ENCODE data around the gene P2RY12. TPM values are rescaled to one million over a fixed set of nuclear protein-coding genes. Genes with fewer than 3 reads are reported as not detected.

P2RY12 gene
- total and polyA plus RNA-seq, 9 donors: 0.23 to 1.4 (median 0.94) TPM

- no peaks in the 10 kb centered on the region for H3K27me3 ChIP-seq (ENCODE audit: control insufficient read depth, insufficient read depth, low read length)
- no peak overlapping the region for H3K4me3 ChIP-seq (ENCODE audit: low read length)
- H3K4me1 ChIP-seq (ENCODE audit: control insufficient read depth, insufficient read depth, low read length): no peaks in the 10 kb centered on the region
- no peaks in the 10 kb centered on the region for H3K9me3 ChIP-seq (replicated peaks; ENCODE audit: control insufficient read depth, low read depth, low read length)
- no CpG with 5 or more reads among the region's 6 CpGs for WGBS (ENCODE audit: insufficient coverage)
- no peaks in the 10 kb centered on the region for H3K36me3 ChIP-seq (ENCODE audit: control insufficient read depth, insufficient read depth, low read length)
- no peak overlapping the region for H3K27ac ChIP-seq (ENCODE audit: low read length)
- no peak for DNase-seq
Observed at GRCh38 chr3:151419806-151420205, 35.3 kb upstream of the P2RY12 start.

GRCh38 chr3:151415289-151415688 is 30.7 kb upstream of the P2RY12 start:
- no peak overlapping the region for H3K27ac ChIP-seq (ENCODE audit: low read length)
- 86% methylated on average over 1 of the region's 1 CpG for WGBS (ENCODE audit: insufficient coverage)
- no peaks in the 10 kb centered on the region for H3K36me3 ChIP-seq (ENCODE audit: control insufficient read depth, insufficient read depth, low read length)
- H3K9me3 ChIP-seq (replicated peaks; ENCODE audit: control insufficient read depth, low read depth, low read length): no peaks in the 10 kb centered on the region
- DNase-seq: no peak
- H3K4me3 ChIP-seq (ENCODE audit: low read length): no peak overlapping the region
- no peaks in the 10 kb centered on the region for H3K4me1 ChIP-seq (ENCODE audit: control insufficient read depth, insufficient read depth, low read length)
- H3K27me3 ChIP-seq (ENCODE audit: control insufficient read depth, insufficient read depth, low read length): no peaks in the 10 kb centered on the region

- H3K36me3 ChIP-seq (ENCODE audit: control insufficient read depth, insufficient read depth, low read length): no peaks in the 10 kb centered on the region
- DNase-seq: no peak
- H3K27ac ChIP-seq (ENCODE audit: low read length): no peak overlapping the region
- no peak overlapping the region for H3K4me3 ChIP-seq (ENCODE audit: low read length)
- 100% methylated on average over 1 of the region's 5 CpGs for whole genome bisulfite sequencing (ENCODE audit: insufficient coverage)
- no peaks in the 10 kb centered on the region for H3K4me1 ChIP-seq (ENCODE audit: control insufficient read depth, insufficient read depth, low read length)
- H3K9me3 ChIP-seq (replicated peaks; ENCODE audit: control insufficient read depth, low read depth, low read length): no peaks in the 10 kb centered on the region
- H3K27me3 ChIP-seq (ENCODE audit: control insufficient read depth, insufficient read depth, low read length): no peaks in the 10 kb centered on the region
Observed at GRCh38 chr3:151412989-151413388, 28.4 kb upstream of the P2RY12 start.

GRCh38 chr3:151410891-151411559 is 26.5 kb upstream of the P2RY12 start:
- Histone ChIP-seq H3K4me1 (ENCODE audit: control insufficient read depth, insufficient read depth, low read length) (no peaks in the 10 kb centered on the region), H3K9me3 (replicated peaks; ENCODE audit: control insufficient read depth, low read depth, low read length) (no peaks in the 10 kb centered on the region), H3K36me3 (ENCODE audit: control insufficient read depth, insufficient read depth, low read length) (no peaks in the 10 kb centered on the region), H3K4me3 (ENCODE audit: low read length) (no peak overlapping the region), H3K27ac (ENCODE audit: low read length) (no peak overlapping the region), H3K27me3 (ENCODE audit: control insufficient read depth, insufficient read depth, low read length) (no peaks in the 10 kb centered on the region)
- no peak for DNase-seq
- 41% methylated on average over 4 of the region's 9 CpGs for WGBS (ENCODE audit: insufficient coverage)

GRCh38 chr3:151407928-151408327 is 23.4 kb upstream of the P2RY12 start:
- Histone ChIP-seq H3K27me3 (ENCODE audit: control insufficient read depth, insufficient read depth, low read length) (no peaks in the 10 kb centered on the region), H3K36me3 (ENCODE audit: control insufficient read depth, insufficient read depth, low read length) (no peaks in the 10 kb centered on the region), H3K9me3 (replicated peaks; ENCODE audit: control insufficient read depth, low read depth, low read length) (no peaks in the 10 kb centered on the region), H3K4me1 (ENCODE audit: control insufficient read depth, insufficient read depth, low read length) (no peaks in the 10 kb centered on the region), H3K4me3 (ENCODE audit: low read length) (no peak overlapping the region), H3K27ac (ENCODE audit: low read length) (no peak overlapping the region)
- WGBS (ENCODE audit: insufficient coverage): no CpG with 5 or more reads among the region's 2 CpGs
- no peak for DNase-seq

GRCh38 chr3:151404316-151404715 is 19.8 kb upstream of the P2RY12 start:
- H3K4me3 ChIP-seq (ENCODE audit: low read length): no peak overlapping the region
- H3K27ac ChIP-seq (ENCODE audit: low read length): no peak overlapping the region
- no peaks in the 10 kb centered on the region for H3K4me1 ChIP-seq (ENCODE audit: control insufficient read depth, insufficient read depth, low read length)
- no peak for DNase-seq
- no peaks in the 10 kb centered on the region for H3K9me3 ChIP-seq (replicated peaks; ENCODE audit: control insufficient read depth, low read depth, low read length)
- no peaks in the 10 kb centered on the region for H3K36me3 ChIP-seq (ENCODE audit: control insufficient read depth, insufficient read depth, low read length)
- no peaks in the 10 kb centered on the region for H3K27me3 ChIP-seq (ENCODE audit: control insufficient read depth, insufficient read depth, low read length)
- WGBS (ENCODE audit: insufficient coverage): no CpG with 5 or more reads among the region's 1 CpG

- H3K9me3 ChIP-seq (replicated peaks; ENCODE audit: control insufficient read depth, low read depth, low read length): no peaks in the 10 kb centered on the region
- no peak for DNase-seq
- H3K27ac ChIP-seq (ENCODE audit: low read length): no peak overlapping the region
- H3K4me3 ChIP-seq (ENCODE audit: low read length): no peak overlapping the region
- WGBS (ENCODE audit: insufficient coverage): 67% methylated on average over 1 of the region's 2 CpGs
- no peaks in the 10 kb centered on the region for H3K4me1 ChIP-seq (ENCODE audit: control insufficient read depth, insufficient read depth, low read length)
- H3K27me3 ChIP-seq (ENCODE audit: control insufficient read depth, insufficient read depth, low read length): no peaks in the 10 kb centered on the region
- no peaks in the 10 kb centered on the region for H3K36me3 ChIP-seq (ENCODE audit: control insufficient read depth, insufficient read depth, low read length)
Observed at GRCh38 chr3:151403246-151403645, 18.7 kb upstream of the P2RY12 start.

GRCh38 chr3:151402349-151402748 is 17.8 kb upstream of the P2RY12 start:
- no peaks in the 10 kb centered on the region for H3K36me3 ChIP-seq (ENCODE audit: control insufficient read depth, insufficient read depth, low read length)
- H3K27ac ChIP-seq (ENCODE audit: low read length): no peak overlapping the region
- H3K4me3 ChIP-seq (ENCODE audit: low read length): no peak overlapping the region
- no peaks in the 10 kb centered on the region for H3K27me3 ChIP-seq (ENCODE audit: control insufficient read depth, insufficient read depth, low read length)
- no peaks in the 10 kb centered on the region for H3K9me3 ChIP-seq (replicated peaks; ENCODE audit: control insufficient read depth, low read depth, low read length)
- WGBS (ENCODE audit: insufficient coverage): no CpG with 5 or more reads among the region's 3 CpGs
- no peaks in the 10 kb centered on the region for H3K4me1 ChIP-seq (ENCODE audit: control insufficient read depth, insufficient read depth, low read length)
- no peak for DNase-seq

GRCh38 chr3:151400341-151400740 is 15.8 kb upstream of the P2RY12 start:
- H3K4me1 ChIP-seq (ENCODE audit: control insufficient read depth, insufficient read depth, low read length): no peaks in the 10 kb centered on the region
- no peaks in the 10 kb centered on the region for H3K27me3 ChIP-seq (ENCODE audit: control insufficient read depth, insufficient read depth, low read length)
- H3K27ac ChIP-seq (ENCODE audit: low read length): no peak overlapping the region
- no peak for DNase-seq
- no peaks in the 10 kb centered on the region for H3K9me3 ChIP-seq (replicated peaks; ENCODE audit: control insufficient read depth, low read depth, low read length)
- H3K36me3 ChIP-seq (ENCODE audit: control insufficient read depth, insufficient read depth, low read length): no peaks in the 10 kb centered on the region
- H3K4me3 ChIP-seq (ENCODE audit: low read length): no peak overlapping the region
- WGBS (ENCODE audit: insufficient coverage): 96% methylated on average over 3 of the region's 4 CpGs

- H3K27me3 ChIP-seq (ENCODE audit: control insufficient read depth, insufficient read depth, low read length): no peaks in the 10 kb centered on the region
- DNase-seq: no peak
- no peak overlapping the region for H3K4me3 ChIP-seq (ENCODE audit: low read length)
- H3K36me3 ChIP-seq (ENCODE audit: control insufficient read depth, insufficient read depth, low read length): no peaks in the 10 kb centered on the region
- no peaks in the 10 kb centered on the region for H3K4me1 ChIP-seq (ENCODE audit: control insufficient read depth, insufficient read depth, low read length)
- no peaks in the 10 kb centered on the region for H3K9me3 ChIP-seq (replicated peaks; ENCODE audit: control insufficient read depth, low read depth, low read length)
- no CpG with 5 or more reads among the region's 5 CpGs for WGBS (ENCODE audit: insufficient coverage)
- H3K27ac ChIP-seq (ENCODE audit: low read length): no peak overlapping the region
Observed at GRCh38 chr3:151398895-151399294, 14.3 kb upstream of the P2RY12 start.

- WGBS (ENCODE audit: insufficient coverage): no CpG with 5 or more reads among the region's 3 CpGs
- H3K4me3 ChIP-seq (ENCODE audit: low read length): no peak overlapping the region
- H3K9me3 ChIP-seq (replicated peaks; ENCODE audit: control insufficient read depth, low read depth, low read length): no peaks in the 10 kb centered on the region
- no peaks in the 10 kb centered on the region for H3K27me3 ChIP-seq (ENCODE audit: control insufficient read depth, insufficient read depth, low read length)
- no peak overlapping the region for H3K27ac ChIP-seq (ENCODE audit: low read length)
- DNase-seq: no peak
- no peaks in the 10 kb centered on the region for H3K36me3 ChIP-seq (ENCODE audit: control insufficient read depth, insufficient read depth, low read length)
- no peaks in the 10 kb centered on the region for H3K4me1 ChIP-seq (ENCODE audit: control insufficient read depth, insufficient read depth, low read length)
Observed at GRCh38 chr3:151395806-151396205, 11.3 kb upstream of the P2RY12 start.

Measured in muscle of leg (tissue), 11 donors.